GM21528 (cell line): Measurements from ENCODE around the gene ABCA5.
A peak's percentile ranks its signal among the peaks of the same experiment; 100 is the strongest.
"Not testable (repeated sequence)": the region's sequence is repeated elsewhere in the genome, so short reads cannot be mapped to it uniquely, and the experiment has no call there.

ENCODE experiments used
- ATAC-seq: cut with Tn5 transposase; IDR thresholded peaks from one replicate; pipeline ENCODE4 v1.9.1; 2021; ENCODE audit warnings: mild to moderate bottlenecking, moderate library complexity; ENCODE audit not compliant: unreplicated experiment, low FRiP score

ABCA5 gene

DNA sequence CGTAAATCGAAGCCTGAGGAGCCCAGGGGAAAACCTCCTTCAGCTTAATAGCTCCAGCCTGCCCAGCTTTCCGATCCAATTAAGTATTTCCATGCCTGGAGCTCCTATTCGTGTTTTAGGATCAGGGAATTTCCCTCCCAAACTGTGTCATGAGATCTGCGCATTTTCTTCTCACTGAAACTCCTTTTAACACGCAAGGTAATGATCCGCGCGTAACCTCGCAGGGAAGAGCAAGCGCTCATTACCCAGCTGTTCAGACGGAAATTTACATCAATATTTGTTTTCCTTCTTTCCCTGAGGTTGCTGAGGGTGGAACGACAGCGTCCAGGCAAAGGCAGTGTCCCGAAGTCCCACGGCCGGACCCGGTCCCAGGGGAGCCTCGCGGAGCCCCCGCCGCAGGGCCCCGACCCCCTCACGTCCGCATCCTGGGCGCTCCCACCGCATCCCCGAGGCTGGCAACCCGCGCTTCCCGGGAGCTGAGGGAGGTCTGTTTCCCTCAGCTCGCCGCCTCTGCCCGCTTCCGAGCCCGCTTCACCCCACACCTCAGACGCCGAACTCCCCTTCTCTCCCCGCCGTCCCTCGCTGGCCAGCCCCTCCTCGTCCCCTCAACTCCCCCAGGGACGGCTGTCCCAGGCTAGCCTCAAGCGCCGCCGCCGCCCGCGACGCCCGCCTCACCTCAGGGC lies 415 bp downstream of the ABCA5 start:
- peak; percentile 33 for ATAC-seq

- no peak for ATAC-seq
Observed at GRCh38 chr17:69325518-69326376, 1.2 kb downstream of the ABCA5 start.

GRCh38 chr17:69323806-69324205 lies 3.1 kb downstream of the ABCA5 start:
- no peak for ATAC-seq

GRCh38 chr17:69320908-69321238 lies 6.1 kb downstream of the ABCA5 start:
- ATAC-seq: no peak

DNA sequence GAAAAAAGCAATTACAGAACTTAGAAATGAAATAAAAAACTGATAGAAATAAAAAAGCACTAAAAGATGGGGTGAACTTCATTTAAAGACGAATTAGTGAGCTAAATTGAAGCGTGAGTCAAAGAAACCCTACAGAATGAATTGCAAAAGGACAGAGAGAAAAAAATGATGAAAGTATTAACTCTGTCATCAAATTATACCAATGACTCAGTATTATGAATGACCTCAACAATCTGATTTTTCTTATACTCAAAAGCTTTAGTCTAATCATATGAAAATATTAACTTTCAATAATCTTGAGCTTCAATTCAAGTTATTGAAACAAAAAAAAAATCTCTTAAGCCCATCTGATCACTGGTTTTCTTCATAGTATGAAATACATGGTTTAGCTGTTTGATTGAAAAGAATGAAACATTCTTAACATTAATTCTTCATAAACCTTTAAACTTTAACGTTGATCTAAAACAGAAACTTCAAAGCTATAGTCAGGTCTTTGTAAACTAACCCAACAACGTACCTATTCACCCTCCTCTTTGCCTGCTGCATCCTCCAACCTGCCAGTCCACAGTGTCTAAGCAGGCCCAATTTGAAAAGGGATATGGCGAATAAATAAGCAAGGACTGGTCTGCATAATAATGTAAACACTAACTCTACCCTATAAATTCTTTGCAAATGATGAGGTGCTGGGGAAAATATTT lies 6.6 kb downstream of the ABCA5 start:
- ATAC-seq: no peak

DNA sequence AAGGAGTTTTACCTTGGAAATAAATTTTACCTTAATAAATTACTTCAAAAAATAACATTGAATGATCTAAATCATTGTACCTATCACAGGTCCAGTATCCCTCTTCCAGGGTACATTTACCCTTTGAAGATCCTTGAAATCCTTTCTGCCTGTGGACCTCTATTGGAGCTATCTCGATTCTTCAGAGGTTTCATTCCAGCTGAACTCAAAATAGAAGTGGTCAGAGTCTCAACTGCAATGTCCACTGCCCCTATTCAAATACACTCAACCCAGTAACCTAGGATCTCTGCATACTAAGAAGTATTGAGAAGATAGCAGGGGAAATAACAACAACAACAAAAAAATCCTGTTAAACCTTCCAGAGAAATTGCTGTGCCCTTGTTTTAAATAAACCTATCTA lies 9.3 kb downstream of the ABCA5 start:
- no peak for ATAC-seq

- ATAC-seq: no peak
Observed at GRCh38 chr17:69314246-69315065, 12.5 kb downstream of the ABCA5 start.

GRCh38 chr17:69305177-69305576 lies 21.8 kb downstream of the ABCA5 start:
- no peak for ATAC-seq

- no peak for ATAC-seq
Observed at GRCh38 chr17:69302682-69303081, 24.3 kb downstream of the ABCA5 start.

DNA sequence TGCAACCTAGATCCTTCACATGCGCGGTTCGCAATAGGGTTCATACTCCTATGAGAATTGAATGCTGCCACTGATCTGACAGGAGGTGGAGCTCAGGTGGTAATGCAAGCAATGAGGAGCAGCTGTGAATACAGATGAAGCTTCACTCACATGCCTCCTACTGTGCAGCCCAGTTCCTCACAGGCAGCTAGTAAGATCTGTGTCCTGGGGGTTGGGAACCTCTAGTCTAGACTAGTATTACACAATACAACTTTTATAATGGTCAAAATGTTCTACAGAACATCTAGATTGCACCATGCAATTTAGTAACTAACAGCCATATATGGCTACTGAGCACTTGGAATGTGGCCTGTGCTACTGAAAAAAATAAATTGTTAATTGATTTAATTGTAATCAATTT lies 26.7 kb downstream of the ABCA5 start:
- no peak for ATAC-seq

DNA sequence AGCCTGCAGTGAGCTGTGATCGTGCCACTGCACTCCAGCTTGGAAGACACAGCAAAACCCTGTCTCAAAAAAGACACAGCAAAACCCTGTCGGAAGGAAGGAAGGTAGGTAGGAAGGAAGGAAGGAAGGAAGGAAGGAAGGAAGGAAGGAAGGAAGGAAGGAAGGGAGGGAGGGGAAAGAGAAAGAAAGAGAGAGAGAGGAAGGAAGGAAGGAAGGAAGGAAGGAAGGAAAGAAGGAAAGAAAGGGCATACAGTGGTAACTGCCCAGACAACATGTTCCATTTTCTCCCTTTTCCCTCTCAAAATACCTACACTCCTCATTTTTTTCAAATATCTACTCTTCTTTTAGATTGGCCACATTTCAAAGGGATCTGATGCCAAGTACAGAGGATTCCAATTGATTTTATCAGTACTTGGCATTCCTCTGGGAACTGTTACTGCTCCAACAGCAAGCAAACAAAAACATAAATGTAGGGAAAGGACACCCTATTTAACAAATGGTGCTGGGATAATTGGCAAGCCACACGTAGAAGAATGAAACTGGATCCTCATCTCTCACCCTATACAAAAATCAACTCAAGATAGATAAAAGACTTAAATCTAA lies 28.7 kb downstream of the ABCA5 start:
- ATAC-seq: not testable (repeated sequence)

DNA sequence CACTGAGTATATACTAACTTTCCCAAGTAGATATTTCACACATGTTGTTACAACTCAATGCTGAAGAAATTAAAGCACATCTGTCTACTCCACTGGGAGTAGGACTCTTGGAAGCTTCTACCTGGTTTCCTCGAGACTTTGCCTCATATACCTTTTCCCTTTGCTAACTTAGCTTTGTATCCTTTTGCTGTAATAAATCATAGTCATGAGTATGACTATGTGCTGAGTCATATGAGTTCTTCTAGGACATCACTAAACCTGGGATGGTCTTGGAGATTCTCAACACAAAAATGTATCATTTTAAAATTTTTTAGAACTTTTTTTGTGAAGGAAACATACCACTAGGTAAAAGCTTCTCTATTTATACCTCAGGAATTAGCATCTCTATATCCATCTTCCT lies 39.8 kb downstream of the ABCA5 start:
- ATAC-seq: no peak

- no peak for ATAC-seq
Observed at GRCh38 chr17:69286257-69286656, 40.7 kb downstream of the ABCA5 start.

DNA sequence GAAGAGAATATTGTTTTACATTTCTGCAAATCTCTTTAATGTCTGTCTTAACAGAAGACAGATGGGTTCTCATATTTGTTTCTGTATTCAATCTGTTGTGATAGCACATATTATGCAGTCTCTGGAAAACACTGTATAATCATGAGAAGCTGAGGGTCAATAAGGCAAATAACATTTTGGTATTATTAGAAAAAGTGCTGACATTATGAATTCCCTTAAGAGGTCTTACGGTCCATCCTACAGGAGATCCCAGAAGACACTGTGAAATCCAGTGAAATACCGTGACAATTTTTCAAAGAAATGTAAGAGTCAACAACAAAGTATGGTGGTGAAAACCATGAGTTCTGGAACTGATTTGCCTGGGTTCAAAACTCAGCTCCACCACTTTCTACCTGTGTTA lies 42.3 kb downstream of the ABCA5 start:
- no peak for ATAC-seq

GRCh38 chr17:69282002-69282401 lies 44.9 kb downstream of the ABCA5 start:
- no peak for ATAC-seq

DNA sequence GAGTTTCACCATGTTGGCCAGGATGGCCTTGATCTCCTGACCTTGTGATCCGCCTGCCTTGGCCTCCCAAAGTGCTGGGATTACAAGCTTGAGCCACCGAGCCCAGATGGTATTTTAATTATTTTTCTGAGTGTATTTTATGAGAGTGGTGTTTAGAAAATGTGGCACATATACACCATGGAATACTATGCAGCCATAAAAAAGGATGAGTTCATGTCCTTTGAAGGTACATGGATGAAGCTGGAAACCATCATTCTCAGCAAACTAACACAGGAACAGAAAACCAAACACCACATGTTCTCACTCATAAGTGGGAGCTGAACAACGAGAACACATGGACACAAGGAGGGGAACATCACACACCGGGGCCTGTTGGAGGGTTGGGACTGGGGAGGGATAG lies 50.7 kb downstream of the ABCA5 start:
- not testable (repeated sequence) for ATAC-seq

- no peak for ATAC-seq
Observed at GRCh38 chr17:69275751-69276150, 51.2 kb downstream of the ABCA5 start.

- ATAC-seq: no peak
Observed at GRCh38 chr17:69271023-69271422, 55.9 kb downstream of the ABCA5 start.

DNA sequence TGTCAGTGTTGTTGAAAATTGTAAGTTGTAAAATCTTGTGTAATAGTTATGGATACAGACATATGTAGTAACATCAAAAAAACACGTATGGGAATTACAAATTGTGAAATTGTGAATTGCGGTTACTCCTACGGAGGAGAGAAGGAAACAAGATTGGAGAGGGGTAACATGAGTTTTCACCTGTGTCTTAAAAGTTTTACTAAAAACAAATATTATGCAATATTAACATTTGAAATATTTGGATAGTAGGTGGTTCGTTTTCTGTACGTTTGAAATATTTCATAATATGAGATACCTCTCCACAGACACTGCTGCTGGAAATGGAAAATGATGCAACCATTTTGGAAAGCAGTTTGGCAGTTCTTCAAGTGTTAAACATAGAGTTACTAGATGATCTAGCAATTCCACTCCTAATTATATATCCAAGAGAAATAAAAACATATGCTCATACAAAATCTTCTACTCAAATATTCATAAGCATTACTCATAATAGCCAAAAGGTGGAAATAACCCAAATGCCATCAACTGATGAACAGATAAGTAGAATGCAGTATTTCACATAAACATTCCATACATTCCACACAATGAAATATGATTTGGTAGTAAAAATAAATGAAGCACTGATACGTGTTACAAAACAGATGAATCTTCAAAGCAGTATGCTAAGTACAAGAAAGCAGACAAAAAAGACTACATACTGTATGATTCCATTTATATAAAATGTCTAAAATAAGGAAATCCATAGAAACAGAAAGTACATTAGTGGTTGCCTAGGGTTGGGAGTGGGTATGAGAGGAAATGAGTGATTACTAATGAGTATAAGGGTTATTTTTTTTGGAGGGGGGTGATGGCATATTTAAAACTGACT lies 57.6 kb downstream of the ABCA5 start:
- ATAC-seq: no peak
